Heart left ventricle (tissue), 16 donors: ENCODE results near the gene DZIP1L. TPM values are rescaled to one million over a fixed set of nuclear protein-coding genes. Genes with fewer than 3 reads are reported as not detected.
A peak's percentile ranks its signal among the peaks of the same experiment; 100 is the strongest.

Experiments used
- ATAC-seq, 4 donors: fragments of 200-7000 bp; cut with Tn5 transposase; one replicate each; pipeline ENCODE4 v1.9.1; 2020 to 2022; ENCODE audit warnings: moderate library complexity in 4 of 4, mild to moderate bottlenecking in 3 of 4, moderate number of reproducible peaks in 1 of 4
- DNase-seq, 5 donors: peaks; one replicate each; pipeline ENCODE4 v3.0.0-alpha.2; 2020
- H3K27ac ChIP-seq, 12 donors: fragments of 200-600 bp; sonication (generic) in 4 of 12; one replicate each; pipeline versions ENCODE4 v1.5.0 to v1.8.0; 2016 to 2022; ENCODE audit warnings: mild to moderate bottlenecking in 2 of 12
- H3K27me3 ChIP-seq, 9 donors: fragments of 200-600 bp; sonication (generic) in 2 of 9; one replicate each; pipeline versions ENCODE4 v1.5.1 to v1.8.0; 2016 to 2022; ENCODE audit warnings: mild to moderate bottlenecking in 3 of 9
- H3K36me3 ChIP-seq, 9 donors: fragments of 200-600 bp; sonication (generic) in 2 of 9; one replicate each; pipeline versions ENCODE4 v1.5.0 to v1.8.0; 2018 to 2022; ENCODE audit warnings: mild to moderate bottlenecking in 2 of 9
- H3K4me1 ChIP-seq, 12 donors: fragments of 200-600 bp; sonication (generic) in 4 of 12; one replicate each; pipeline versions ENCODE4 v1.5.0 to v1.8.0; 2016 to 2022; ENCODE audit warnings: mild to moderate bottlenecking in 3 of 12
- H3K4me3 ChIP-seq, 12 donors: fragments of 200-600 bp; sonication (generic) in 4 of 12; one replicate each; pipeline versions ENCODE4 v1.5.0 to v1.8.0; 2017 to 2022; ENCODE audit warnings: mild to moderate bottlenecking in 9 of 12, moderate library complexity in 4 of 12
- H3K9me3 ChIP-seq, 12 donors: fragments of 200-600 bp; sonication (generic) in 4 of 12; one replicate each; pipeline versions ENCODE4 v1.5.0 to v1.8.0; 2016 to 2022; ENCODE audit warnings: mild to moderate bottlenecking in 1 of 12
- CTCF ChIP-seq, 12 donors: fragments of 200-600 bp; sonication (generic) in 4 of 12; IDR thresholded peaks; one replicate each; pipeline versions ENCODE4 v1.5.0 to v1.8.0; 2018 to 2022; ENCODE audit warnings: antibody characterized with exemption in 12 of 12, mild to moderate bottlenecking in 5 of 12
- POLR2A ChIP-seq, 2 donors: fragments of 450-650 bp; IDR thresholded peaks; one replicate each; pipeline ENCODE4 v1.6.1; 2017; ENCODE audit warnings: antibody characterized with exemption in 2 of 2, mild to moderate bottlenecking in 2 of 2, moderate library complexity in 2 of 2
- WGBS, 4 donors: extraction: QIAGEN DNeasy Blood & Tissue Kit in 2 of 4; methylation state at CpG; one replicate each; pipeline versions ENCODE4 v1.1.5 to v1.1.7; 2013 to 2018; 5-methylcytosine and 5-hydroxymethylcytosine counted together
- intact Hi-C, 10 donors: fragments of 100-400 bp; cut with DNase I; formaldehyde crosslinking; loops; one replicate each; pipeline versions ENCODE4 v1.11.1 to v1.14.2; 2022
- polyA plus RNA-seq, 2 donors: library from polyadenylated mRNA; stranded (reverse); fragments of 200-250 nt; gene quantifications; one replicate each; pipeline ENCODE4 v1.2.3, GENCODE V29; 2013
- total RNA-seq, 9 donors: library from RNA; depleted of rRNA in 2 of 9; stranded (reverse); fragments of >200 nt in 2 of 9; fragmentation: NEBNext Ultra II Directional in 3 of 9; extraction: Animal tissue kit (Norgen Biotek cat#: 25700) in 3 of 9; gene quantifications; one replicate each; pipeline versions ENCODE4 v1.1.0 to v1.2.4, GENCODE V29; 2016 to 2023
- donor health status: ischemic (EF 13 %, LVEDD 7.1; RV severe dilation, severe dysfunction).
- donor health status: healthy with polysubstance abuse.
- donor health status: DM: no; HTN: yes; CAD: no.
- donor health status: DM: no; HTN: no; CAD: no.
- donor health status: ischemic (EF 25% LVEDD 6.9; RV normal size, moderate dysfunction).
- donor health status: ischemic (EF 25% LVEDD 5.7; RV mildly dilated, moderate dysfunction).
- donor health status: healthy.
- donor health status: DM: yes; HTN: yes; CAD: no.
- donor health status: ischemic (EF 35%, LVEDD 5.7; RV mildly dilated, moderate dysfunction).
- donor health status: nonischemic (EF 11% LVEDD 7.7; RV severe dilation, severe dysfunction).
- donor health status: DM: yes; HTN: yes; CAD: no.
- donor health status: PGD.
- donor health status: ischemic (EF 29% LVEDD 5.4; RV normal size, mild dysfunction).
- donor health status: nonischemic (EF 23%, LVEDD 6.1; RV moderate dilation, normal function).

Gene DZIP1L
- total and polyA plus RNA-seq, 11 donors, result 1.6 to 7.6 (median 3.6) TPM

GRCh38 chr3:138127636-138128365 lies 12.4 kb upstream of the DZIP1L start:
- DNase-seq, result no peak
- Histone ChIP-seq H3K4me1 (peaks cover 0 to 27% (median 2%) of the 10 kb centered on the region in 12 donors), H3K27me3 (no peaks in the 10 kb centered on the region), H3K36me3 (no peaks in the 10 kb centered on the region), H3K4me3 (no peak overlapping the region), H3K27ac (no peak overlapping the region), H3K9me3 (peaks cover 0 to 4% (median 0%) of the 10 kb centered on the region in 12 donors)
- intact Hi-C loops, result no loop called here
- no peak for ATAC-seq
- no peak for TF ChIP-seq CTCF (IDR thresholded peaks at IDR 0.05)
- TF ChIP-seq POLR2A (IDR thresholded peaks at IDR 0.05), result no peak
- 81 to 96% (median 87%) methylated on average over 1 of the region's 1 CpG for WGBS, 4 donors

GRCh38 chr3:138125548-138126221 lies 10.3 kb upstream of the DZIP1L start:
- peak in 1 of 5 donors; percentile 28 for DNase-seq
- peak; percentile 59 to 86 (median 82) for ATAC-seq
- Histone ChIP-seq H3K4me1 (peaks cover 0 to 27% (median 2%) of the 10 kb centered on the region in 12 donors), H3K36me3 (no peaks in the 10 kb centered on the region), H3K27ac (peak overlapping the region in 6 of 12 donors; percentile 1 to 73 (median 19)), H3K9me3 (peaks cover 0 to 4% (median 0%) of the 10 kb centered on the region in 12 donors), H3K27me3 (no peaks in the 10 kb centered on the region), H3K4me3 (no peak overlapping the region)
- no peak for TF ChIP-seq CTCF (IDR thresholded peaks at IDR 0.05)
- no peak for TF ChIP-seq POLR2A (IDR thresholded peaks at IDR 0.05)
- intact Hi-C loops, result no loop called here
- 33 to 42% (median 37%) methylated on average over 5 of the region's 5 CpGs for WGBS, 4 donors

- H3K4me1 ChIP-seq, result peaks cover 0 to 27% (median 2%) of the 10 kb centered on the region in 12 donors
Observed at GRCh38 chr3:138124706-138125355, 9.4 kb upstream of the DZIP1L start.

More at GRCh38 chr3:138124706-138125355, 9.4 kb upstream of the DZIP1L start:
- no peak overlapping the region for H3K4me3 ChIP-seq
- 67 to 82% (median 78%) methylated on average over 10 of the region's 10 CpGs for WGBS, 4 donors
- no peaks in the 10 kb centered on the region for H3K27me3 ChIP-seq
- TF ChIP-seq CTCF (IDR thresholded peaks at IDR 0.05) (no peak), POLR2A (IDR thresholded peaks at IDR 0.05) (no peak)
- no peak for DNase-seq
- H3K27ac ChIP-seq, result peak overlapping the region in 3 of 12 donors; percentile 15 to 73 (median 54)
- peak in 1 of 4 donors; percentile 59 for ATAC-seq
- H3K36me3 ChIP-seq, result no peaks in the 10 kb centered on the region
- peaks cover 0 to 4% (median 0%) of the 10 kb centered on the region in 12 donors for H3K9me3 ChIP-seq
- intact Hi-C loops, result no loop called here
